ENCODE data around the gene KRT27.

GRCh38 chr17:40830085-40830776 lies 47.9 kb upstream of the KRT27 start:
- TF ChIP-seq POLR2AphosphoS5 (IDR thresholded peaks at IDR 0.05; ENCODE audit: insufficient read depth, low read depth, low read length) = no peak
- TF ChIP-seq POLR2A (IDR thresholded peaks at IDR 0.05; ENCODE audit: low read depth, low read length) = no peak
